H1 (cell line): ENCODE results near the gene USP24.

Experiments
- BACH1 ChIP-seq: IDR thresholded peaks from 2 replicates; pipeline ENCODE4 v1.6.1; 2012; ENCODE audit warnings: low read length, improper control_type of control experiment
- HDAC6 ChIP-seq: IDR thresholded peaks from one replicate; pipeline ENCODE4 v1.7.1; 2012; ENCODE audit warnings: low read depth, mild to moderate bottlenecking, inconsistent platforms, low read length, moderate library complexity

GRCh38 chr1:55190109-55190508 lies 25.1 kb downstream of the USP24 start:
- TF ChIP-seq HDAC6 (no peak), BACH1 (no peak)
